ENCODE data around the gene NUDT1.

Gene NUDT1

GRCh38 chr7:2212906-2213305 is 29.1 kb upstream of the NUDT1 start:
- no peak for DNase-seq (ENCODE audit: extremely low read depth, insufficient read length)
- Histone ChIP-seq H3K27me3 (replicated peaks; ENCODE audit: control insufficient read depth, insufficient read depth, low read length) (no peaks in the 10 kb centered on the region), H3K36me3 (ENCODE audit: control insufficient read depth, insufficient read depth, low read length) (peaks cover 66% of the 10 kb centered on the region), H3K4me3 (replicated peaks; ENCODE audit: low read depth, low read length) (no peak overlapping the region)
- no peak for TF ChIP-seq CTCF (IDR thresholded peaks at IDR 0.05; ENCODE audit: insufficient read depth, low read length, poor library complexity, severe bottlenecking)

- Histone ChIP-seq H3K36me3 (ENCODE audit: control insufficient read depth, insufficient read depth, low read length) (peaks cover 65% of the 10 kb centered on the region), H3K4me3 (replicated peaks; ENCODE audit: low read depth, low read length) (no peak overlapping the region), H3K27me3 (replicated peaks; ENCODE audit: control insufficient read depth, insufficient read depth, low read length) (no peaks in the 10 kb centered on the region)
- no peak for TF ChIP-seq CTCF (IDR thresholded peaks at IDR 0.05; ENCODE audit: insufficient read depth, low read length, poor library complexity, severe bottlenecking)
- DNase-seq (ENCODE audit: extremely low read depth, insufficient read length) = no peak
Observed at GRCh38 chr7:2213551-2214215, 28.3 kb upstream of the NUDT1 start.

GRCh38 chr7:2214636-2215035 is 27.4 kb upstream of the NUDT1 start:
- Histone ChIP-seq H3K4me3 (replicated peaks; ENCODE audit: low read depth, low read length) (no peak overlapping the region), H3K27me3 (replicated peaks; ENCODE audit: control insufficient read depth, insufficient read depth, low read length) (no peaks in the 10 kb centered on the region), H3K36me3 (ENCODE audit: control insufficient read depth, insufficient read depth, low read length) (peaks cover 65% of the 10 kb centered on the region)
- TF ChIP-seq CTCF (IDR thresholded peaks at IDR 0.05; ENCODE audit: insufficient read depth, low read length, poor library complexity, severe bottlenecking) = no peak
- no peak for DNase-seq (ENCODE audit: extremely low read depth, insufficient read length)

- H3K4me3 ChIP-seq (replicated peaks; ENCODE audit: low read depth, low read length) = no peak overlapping the region
- DNase-seq (ENCODE audit: extremely low read depth, insufficient read length) = no peak
- TF ChIP-seq CTCF (IDR thresholded peaks at IDR 0.05; ENCODE audit: insufficient read depth, low read length, poor library complexity, severe bottlenecking) = no peak
- H3K36me3 ChIP-seq (ENCODE audit: control insufficient read depth, insufficient read depth, low read length) = peaks cover 65% of the 10 kb centered on the region
- H3K27me3 ChIP-seq (replicated peaks; ENCODE audit: control insufficient read depth, insufficient read depth, low read length) = no peaks in the 10 kb centered on the region
Observed at GRCh38 chr7:2215851-2216250, 26.2 kb upstream of the NUDT1 start.

GRCh38 chr7:2217206-2217605 is 24.8 kb upstream of the NUDT1 start:
- TF ChIP-seq CTCF (IDR thresholded peaks at IDR 0.05; ENCODE audit: insufficient read depth, low read length, poor library complexity, severe bottlenecking) = no peak
- H3K36me3 ChIP-seq (ENCODE audit: control insufficient read depth, insufficient read depth, low read length) = peaks cover 58% of the 10 kb centered on the region
- H3K27me3 ChIP-seq (replicated peaks; ENCODE audit: control insufficient read depth, insufficient read depth, low read length) = no peaks in the 10 kb centered on the region
- DNase-seq (ENCODE audit: extremely low read depth, insufficient read length) = no peak
- no peak overlapping the region for H3K4me3 ChIP-seq (replicated peaks; ENCODE audit: low read depth, low read length)
